MM.1S (cell line): Measurements from ENCODE around the gene CCSER1.
"Not testable (repeated sequence)": the region's sequence is repeated elsewhere in the genome, so short reads cannot be mapped to it uniquely, and the experiment has no call there.

Experiments
- DNase-seq: peaks from one replicate; pipeline ENCODE4 v3.0.0-alpha.2; 2015
- H2AFZ ChIP-seq: fragments of 300-600 bp; sonication (generic); 2 replicates; pipeline ENCODE4 v1.6.0; 2016; ENCODE audit warnings: antibody characterized with exemption, low read length
- H3F3A ChIP-seq: fragments of 300-600 bp; sonication (generic); 2 replicates; pipeline ENCODE4 v1.6.1; 2016; ENCODE audit warnings: mild to moderate bottlenecking, antibody characterized with exemption, low read length, moderate library complexity, mixed read lengths; ENCODE audit not compliant: insufficient read depth
- H3K27ac ChIP-seq: fragments of 300-600 bp; sonication (generic); 2 replicates; pipeline ENCODE4 v1.5.1; 2016; ENCODE audit warnings: mild to moderate bottlenecking, low read length
- H3K27me3 ChIP-seq: fragments of 300-600 bp; sonication (generic); replicated peaks from 2 replicates; pipeline ENCODE4 v1.6.0; 2016; ENCODE audit warnings: low read length; ENCODE audit not compliant: insufficient read depth
- H3K36me3 ChIP-seq: fragments of 300-600 bp; sonication (generic); replicated peaks from 2 replicates; pipeline ENCODE4 v1.6.1; 2016; ENCODE audit warnings: mild to moderate bottlenecking, low read length, mixed read lengths; ENCODE audit not compliant: insufficient read depth
- H3K4me1 ChIP-seq: fragments of 300-600 bp; sonication (generic); 2 replicates; pipeline ENCODE4 v1.6.1; 2016; ENCODE audit warnings: low read length, mixed read lengths
- H3K4me2 ChIP-seq: fragments of 300-600 bp; sonication (generic); 2 replicates; pipeline ENCODE4 v1.6.0; 2016; ENCODE audit warnings: low read depth, low read length
- H3K4me3 ChIP-seq: fragments of 300-600 bp; sonication (generic); 2 replicates; pipeline ENCODE4 v1.5.1; 2016; ENCODE audit warnings: low read length, mixed read lengths
- H3K79me2 ChIP-seq: fragments of 300-600 bp; sonication (generic); 2 replicates; pipeline ENCODE4 v1.6.1; 2016; ENCODE audit warnings: mixed run types, low read length, mixed read lengths
- H3K9ac ChIP-seq: fragments of 300-600 bp; sonication (generic); 2 replicates; pipeline ENCODE4 v1.6.1; 2016; ENCODE audit warnings: low read length, mixed read lengths
- H3K9me2 ChIP-seq: fragments of 300-600 bp; sonication (generic); replicated peaks from 2 replicates; pipeline ENCODE4 v1.6.1; 2016; ENCODE audit warnings: mild to moderate bottlenecking, low read length, mixed read lengths; ENCODE audit not compliant: insufficient read depth
- H3K9me3 ChIP-seq: fragments of 300-600 bp; sonication (generic); replicated peaks from 2 replicates; pipeline ENCODE4 v1.6.1; 2016; ENCODE audit warnings: mild to moderate bottlenecking, low read length, mixed read lengths; ENCODE audit not compliant: insufficient read depth
- H4K20me1 ChIP-seq: fragments of 300-600 bp; sonication (generic); 2 replicates; pipeline ENCODE4 v1.6.1; 2016; ENCODE audit warnings: mild to moderate bottlenecking, low read length, moderate library complexity, mixed read lengths; ENCODE audit not compliant: insufficient read depth
- EZH2 ChIP-seq: fragments of 300-600 bp; sonication (generic); optimal IDR thresholded peaks from 2 replicates; pipeline ENCODE3; 2017; ENCODE audit warnings: low read depth, mild to moderate bottlenecking, antibody characterized with exemption, low read length, mixed read lengths
- EZH2phosphoT487 ChIP-seq: fragments of 300-600 bp; sonication (generic); IDR thresholded peaks from 2 replicates; pipeline ENCODE4 v1.6.1; 2018; ENCODE audit warnings: antibody characterized with exemption, low read length
- TF ChIP-seq, protein P1 (sequence below): fragments of 300-600 bp; sonication (generic); IDR thresholded peaks from 2 replicates; pipeline ENCODE4 v1.5.1; 2016; ENCODE audit warnings: antibody characterized with exemption, low read length, mixed read lengths

The CCSER1 gene

GRCh38 chr4:91622925-91623602 is 1495.9 kb downstream of the CCSER1 start:
- Histone ChIP-seq H2AFZ (no peak overlapping the region), H3K27ac (no peak overlapping the region), H3K9ac (no peak overlapping the region), H4K20me1 (no peaks in the 10 kb centered on the region), H3F3A (no peaks in the 10 kb centered on the region), H3K79me2 (no peaks in the 10 kb centered on the region), H3K9me2 (no peaks in the 10 kb centered on the region), H3K36me3 (no peaks in the 10 kb centered on the region), H3K4me3 (no peak overlapping the region), H3K4me1 (no peaks in the 10 kb centered on the region), H3K27me3 (no peaks in the 10 kb centered on the region), H3K9me3 (no peaks in the 10 kb centered on the region), H3K4me2 (no peak overlapping the region)
- no peak for DNase-seq
- no peak for TF ChIP-seq EZH2
- TF ChIP-seq EZH2phosphoT487: no peak
- TF ChIP-seq, protein P1, sequence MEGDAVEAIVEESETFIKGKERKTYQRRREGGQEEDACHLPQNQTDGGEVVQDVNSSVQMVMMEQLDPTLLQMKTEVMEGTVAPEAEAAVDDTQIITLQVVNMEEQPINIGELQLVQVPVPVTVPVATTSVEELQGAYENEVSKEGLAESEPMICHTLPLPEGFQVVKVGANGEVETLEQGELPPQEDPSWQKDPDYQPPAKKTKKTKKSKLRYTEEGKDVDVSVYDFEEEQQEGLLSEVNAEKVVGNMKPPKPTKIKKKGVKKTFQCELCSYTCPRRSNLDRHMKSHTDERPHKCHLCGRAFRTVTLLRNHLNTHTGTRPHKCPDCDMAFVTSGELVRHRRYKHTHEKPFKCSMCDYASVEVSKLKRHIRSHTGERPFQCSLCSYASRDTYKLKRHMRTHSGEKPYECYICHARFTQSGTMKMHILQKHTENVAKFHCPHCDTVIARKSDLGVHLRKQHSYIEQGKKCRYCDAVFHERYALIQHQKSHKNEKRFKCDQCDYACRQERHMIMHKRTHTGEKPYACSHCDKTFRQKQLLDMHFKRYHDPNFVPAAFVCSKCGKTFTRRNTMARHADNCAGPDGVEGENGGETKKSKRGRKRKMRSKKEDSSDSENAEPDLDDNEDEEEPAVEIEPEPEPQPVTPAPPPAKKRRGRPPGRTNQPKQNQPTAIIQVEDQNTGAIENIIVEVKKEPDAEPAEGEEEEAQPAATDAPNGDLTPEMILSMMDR: no peak

- H3K9me2 ChIP-seq, H3K4me3 ChIP-seq: not testable (repeated sequence)
These were observed 1496.4 kb downstream of the CCSER1 start for GRCh38 chr4:91623603-91623967.

DNA sequence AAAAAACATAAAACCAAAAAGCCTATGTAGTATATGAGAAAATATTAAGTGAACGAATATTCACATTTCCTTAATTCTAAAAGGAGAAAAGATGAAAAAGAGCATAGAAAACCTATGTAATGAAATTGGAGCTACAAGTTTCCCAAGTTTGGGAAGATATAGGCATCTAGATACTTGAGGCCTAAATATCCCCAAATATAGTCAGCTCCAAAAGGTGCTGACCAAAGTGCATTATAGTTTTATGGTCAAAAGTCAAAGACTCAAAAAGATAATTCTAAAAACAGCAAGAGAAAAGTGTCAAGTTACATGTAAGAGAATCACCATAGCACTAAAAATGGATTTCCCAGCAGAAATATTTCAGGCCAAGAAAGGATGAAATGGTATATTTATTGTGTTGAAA is 1502.9 kb downstream of the CCSER1 start:
- H3K36me3 ChIP-seq: no peaks in the 10 kb centered on the region
- H3K27ac ChIP-seq: no peak overlapping the region
- no peaks in the 10 kb centered on the region for H3K27me3 ChIP-seq
- no peaks in the 10 kb centered on the region for H3K9me3 ChIP-seq
- H4K20me1 ChIP-seq: no peaks in the 10 kb centered on the region
- H2AFZ ChIP-seq: no peak overlapping the region
- no peak for DNase-seq
- H3F3A ChIP-seq: no peaks in the 10 kb centered on the region
- H3K4me3 ChIP-seq: no peak overlapping the region
- H3K4me2 ChIP-seq: no peak overlapping the region
- H3K4me1 ChIP-seq: no peaks in the 10 kb centered on the region
- no peaks in the 10 kb centered on the region for H3K9me2 ChIP-seq
- TF ChIP-seq EZH2 (no peak), EZH2phosphoT487 (no peak)
- TF ChIP-seq, protein P1: no peak
- H3K9ac ChIP-seq: no peak overlapping the region
- no peaks in the 10 kb centered on the region for H3K79me2 ChIP-seq

More at GRCh38 chr4:91623603-91623967, 1496.4 kb downstream of the CCSER1 start:
- not testable (repeated sequence) for H4K20me1 ChIP-seq, H3K4me1 ChIP-seq, H2AFZ ChIP-seq, H3K27me3 ChIP-seq, H3K4me2 ChIP-seq, H3K9ac ChIP-seq, H3F3A ChIP-seq, H3K9me3 ChIP-seq, H3K79me2 ChIP-seq, DNase-seq, H3K27ac ChIP-seq, H3K36me3 ChIP-seq

DNA sequence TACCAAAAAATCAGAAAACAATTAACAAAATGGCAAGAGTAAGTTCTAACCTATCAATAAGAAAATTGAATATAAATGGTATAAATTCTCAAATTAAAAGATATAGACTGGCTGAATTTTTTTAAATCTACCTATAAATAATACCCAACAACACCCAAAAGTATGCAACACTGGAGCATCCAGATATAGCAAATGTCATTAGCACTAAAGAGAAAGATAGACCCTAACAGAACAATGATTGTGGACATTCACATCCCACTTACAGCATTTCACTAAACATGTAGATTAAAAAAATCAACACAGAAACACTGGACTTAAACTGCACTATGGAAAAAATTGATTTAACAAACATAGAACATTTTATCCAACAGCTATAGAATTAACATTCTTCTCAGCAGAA is 1503.6 kb downstream of the CCSER1 start:
- Histone ChIP-seq H3K27ac (no peak overlapping the region), H3K9me2 (no peaks in the 10 kb centered on the region), H4K20me1 (no peaks in the 10 kb centered on the region), H2AFZ (no peak overlapping the region), H3K4me3 (no peak overlapping the region), H3K9ac (no peak overlapping the region), H3K79me2 (no peaks in the 10 kb centered on the region), H3K4me1 (no peaks in the 10 kb centered on the region), H3F3A (no peaks in the 10 kb centered on the region), H3K36me3 (no peaks in the 10 kb centered on the region), H3K27me3 (no peaks in the 10 kb centered on the region), H3K4me2 (no peak overlapping the region), H3K9me3 (no peaks in the 10 kb centered on the region)
- TF ChIP-seq, protein P1: no peak
- TF ChIP-seq EZH2phosphoT487 (no peak), EZH2 (no peak)
- DNase-seq: no peak
